HG03135 (cell line): ENCODE results near the gene ZNF816.
"Not testable (repeated sequence)": the region's sequence is repeated elsewhere in the genome, so short reads cannot be mapped to it uniquely, and the experiment has no call there.

Experiments used
- ATAC-seq: cut with Tn5 transposase; IDR thresholded peaks from one replicate; pipeline ENCODE4 v1.9.1; 2021; ENCODE audit warnings: mild to moderate bottlenecking, moderate library complexity; ENCODE audit not compliant: unreplicated experiment

Gene ZNF816

DNA sequence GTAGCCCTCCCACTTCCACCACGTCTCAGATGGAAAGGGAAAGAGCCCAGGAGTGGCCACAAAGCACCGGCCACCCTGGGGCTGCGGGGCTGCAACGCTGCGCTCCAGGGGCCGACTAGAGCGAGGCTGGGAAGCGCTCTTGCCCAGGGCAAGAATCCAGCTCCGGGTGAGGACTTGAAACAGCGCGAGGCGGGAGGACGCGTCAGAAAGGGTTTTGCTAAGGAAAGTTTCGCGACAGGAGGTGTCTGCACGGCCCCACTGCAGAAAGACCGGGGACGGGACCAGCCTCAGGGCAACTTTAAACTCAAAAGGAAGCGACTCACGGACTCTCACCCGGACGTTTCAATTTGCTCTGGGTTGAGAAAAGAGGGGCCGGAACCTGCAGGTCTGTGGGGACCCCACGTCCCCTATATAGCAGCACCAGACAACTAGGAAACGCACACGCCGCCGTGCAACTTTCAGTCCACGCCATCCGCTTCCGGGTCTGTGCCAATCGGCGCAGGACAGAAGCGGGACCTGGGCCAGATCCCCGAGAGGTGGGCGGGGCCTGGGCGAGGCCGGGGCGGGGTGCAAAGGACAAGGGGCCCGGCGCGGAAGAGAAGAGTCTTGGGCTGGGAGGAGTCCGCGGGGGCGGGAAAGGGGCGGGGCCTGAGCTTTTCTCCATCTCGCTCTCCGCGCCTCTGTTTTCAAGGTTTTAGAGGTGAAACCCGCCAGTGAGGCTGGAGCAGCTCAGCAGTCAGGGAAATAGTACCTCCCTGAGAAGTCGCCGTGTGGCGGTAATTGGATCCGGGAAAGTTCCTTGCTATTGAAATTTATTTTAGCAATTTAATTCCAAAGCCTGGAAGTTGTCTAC, at the start of gene ZNF816:
TSS of gene ZNF816 (minus strand) at position 488 of the 853 bp plus-strand sequence. CDS start 6,792 bp downstream, outside the sequence.
- ATAC-seq = peak; percentile 96

DNA sequence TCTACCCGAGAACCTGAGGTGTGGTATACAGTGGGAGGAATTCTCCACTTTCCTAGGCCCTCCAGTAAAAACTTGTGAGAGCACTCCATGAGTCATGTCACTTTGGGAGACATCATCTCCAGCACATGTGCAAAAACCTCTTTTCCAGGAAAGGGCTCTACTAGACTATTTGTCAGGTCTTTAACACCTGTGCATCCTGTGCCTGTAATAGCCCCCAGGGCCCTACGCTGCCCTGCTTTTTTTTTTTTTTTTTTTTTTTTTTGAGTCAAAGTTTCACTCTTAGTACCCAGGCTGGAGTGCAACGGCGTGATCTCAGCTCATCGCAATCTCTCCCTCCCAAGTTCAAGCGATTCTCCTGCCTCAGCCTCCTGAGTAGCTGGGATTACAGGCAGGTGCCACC, 49.3 kb upstream of the ZNF816 start:
- ATAC-seq = no peak

DNA sequence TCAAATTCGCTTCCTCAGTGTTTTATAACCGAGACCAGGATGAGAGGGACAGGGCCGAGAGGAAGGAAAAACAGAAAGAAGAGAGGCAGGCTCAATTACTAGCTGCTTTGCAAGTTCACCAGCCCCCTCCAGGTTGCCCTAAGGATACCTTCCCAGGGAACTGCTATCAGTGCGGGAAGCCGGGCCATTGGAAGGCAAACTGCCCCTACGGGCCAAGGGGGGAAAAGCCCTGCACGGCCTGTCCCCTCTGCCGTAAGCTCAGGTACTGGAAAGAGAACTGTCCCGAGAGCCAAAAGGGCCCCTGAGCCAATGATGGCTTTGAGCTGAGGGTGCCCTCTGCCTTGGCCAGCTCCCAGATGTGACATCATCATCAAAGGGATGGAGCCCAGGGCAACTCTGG, 47.8 kb upstream of the ZNF816 start:
- ATAC-seq = no peak

DNA sequence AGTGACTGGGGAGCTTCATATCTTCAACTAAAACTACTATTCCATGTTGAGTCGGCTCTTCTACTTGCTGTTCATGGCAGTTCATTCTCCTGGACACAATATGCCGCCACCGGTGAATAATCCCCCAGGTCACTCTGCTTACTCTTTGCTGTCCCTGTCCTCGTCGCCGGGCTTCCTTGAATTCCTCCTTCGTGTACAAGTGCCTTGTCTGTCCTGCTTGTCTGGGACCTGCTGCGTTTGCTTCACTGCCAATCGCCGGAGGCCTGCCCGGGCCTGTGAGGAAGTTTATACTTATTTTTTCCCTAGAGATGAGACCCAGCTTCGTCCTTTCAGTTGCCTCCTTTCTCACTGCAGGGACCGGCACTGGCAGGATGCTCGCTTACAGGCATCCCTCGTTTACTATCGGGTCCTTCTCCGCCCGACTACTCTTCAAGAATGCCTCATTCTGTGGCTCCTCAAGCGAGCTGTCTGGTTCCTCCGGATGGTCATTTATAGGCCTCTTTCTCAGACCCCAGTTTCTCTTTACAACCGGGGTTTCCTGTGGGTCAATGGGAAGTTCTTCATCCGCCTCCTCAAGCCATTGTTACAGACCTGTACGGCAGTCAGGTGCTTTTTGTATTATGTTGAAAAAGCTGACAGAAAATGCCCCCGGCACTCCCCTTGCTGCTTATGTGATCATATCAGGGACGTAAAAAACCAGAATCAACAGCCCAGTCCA, 45.5 kb upstream of the ZNF816 start:
- ATAC-seq = no peak

DNA sequence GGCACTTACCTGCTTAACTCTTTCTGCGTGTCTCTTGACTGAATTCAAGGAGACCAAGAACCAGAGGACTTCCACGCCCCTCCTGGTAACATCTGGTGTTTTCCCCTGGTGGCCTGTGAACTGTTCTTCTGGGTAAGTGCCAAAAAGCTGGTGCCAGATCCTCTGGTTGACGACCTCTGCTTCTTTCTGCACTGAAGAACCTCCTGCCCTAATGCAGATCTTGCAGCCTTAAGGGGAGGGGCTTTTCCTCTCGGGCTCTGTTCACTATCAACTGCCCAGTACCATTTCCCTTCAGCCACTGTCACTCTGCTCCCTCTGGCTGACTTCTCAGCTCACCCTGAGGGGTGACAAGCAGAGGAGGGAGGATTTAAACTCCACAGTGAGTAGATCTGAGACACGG, 44.9 kb upstream of the ZNF816 start:
- no peak for ATAC-seq

DNA sequence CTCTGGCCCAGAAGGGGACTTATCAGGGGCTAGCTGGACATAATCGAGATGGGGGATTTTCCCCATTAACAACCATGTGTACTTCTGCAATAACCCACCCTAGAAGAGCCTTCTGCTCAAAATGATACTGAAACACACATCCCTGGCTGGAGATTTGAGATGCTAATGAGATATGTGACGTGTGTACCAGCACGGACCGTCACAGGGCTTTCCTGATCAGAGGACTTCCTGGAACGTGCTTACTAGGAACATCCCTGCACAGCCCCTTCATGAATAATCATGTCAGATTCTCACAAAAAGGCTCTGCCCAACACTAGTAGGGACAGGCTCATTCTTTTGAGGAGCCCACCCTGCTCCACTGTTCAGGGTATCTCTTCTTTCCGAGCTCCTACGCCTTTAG, 44.5 kb upstream of the ZNF816 start:
- ATAC-seq = no peak

DNA sequence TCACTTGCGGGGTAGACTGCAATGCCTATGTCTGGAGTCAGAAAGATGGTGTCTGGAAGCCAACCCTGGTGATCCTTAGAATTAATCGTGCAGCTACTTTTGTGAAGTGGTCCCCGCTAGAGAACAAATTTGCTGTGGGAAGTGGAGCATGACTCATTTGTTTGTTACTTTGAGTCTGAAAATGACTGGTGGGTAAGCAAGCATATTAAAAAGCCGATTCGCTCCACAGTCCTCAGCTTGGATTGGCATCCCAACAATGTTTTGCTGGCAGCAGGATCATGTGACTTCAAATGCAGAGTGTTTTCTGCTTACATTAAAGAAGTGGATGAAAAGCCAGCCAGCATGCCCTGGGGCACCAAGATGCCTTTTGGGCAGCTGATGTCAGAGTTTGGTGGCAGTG, 41.6 kb upstream of the ZNF816 start:
- ATAC-seq = no peak

DNA sequence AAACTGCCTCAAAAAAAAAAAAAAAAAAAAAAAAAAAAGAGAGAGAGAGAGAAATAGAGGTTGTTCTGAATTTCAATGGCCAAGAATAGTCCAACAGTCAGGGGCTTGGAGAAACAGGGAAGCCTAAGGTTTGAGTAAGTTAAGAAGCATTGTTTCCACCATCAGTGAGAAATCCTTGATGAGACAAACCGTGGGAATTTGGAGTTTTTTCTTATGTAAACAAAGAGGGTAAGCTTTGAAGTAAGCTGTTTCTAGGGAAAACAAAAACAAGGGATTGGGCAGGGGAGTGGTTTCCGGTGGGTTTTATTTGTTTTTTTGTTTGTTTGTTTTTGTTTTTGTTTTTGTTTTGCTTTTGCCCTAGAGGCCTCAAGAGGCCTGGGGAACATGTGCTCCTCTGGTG, 39.8 kb upstream of the ZNF816 start:
- ATAC-seq = no peak

DNA sequence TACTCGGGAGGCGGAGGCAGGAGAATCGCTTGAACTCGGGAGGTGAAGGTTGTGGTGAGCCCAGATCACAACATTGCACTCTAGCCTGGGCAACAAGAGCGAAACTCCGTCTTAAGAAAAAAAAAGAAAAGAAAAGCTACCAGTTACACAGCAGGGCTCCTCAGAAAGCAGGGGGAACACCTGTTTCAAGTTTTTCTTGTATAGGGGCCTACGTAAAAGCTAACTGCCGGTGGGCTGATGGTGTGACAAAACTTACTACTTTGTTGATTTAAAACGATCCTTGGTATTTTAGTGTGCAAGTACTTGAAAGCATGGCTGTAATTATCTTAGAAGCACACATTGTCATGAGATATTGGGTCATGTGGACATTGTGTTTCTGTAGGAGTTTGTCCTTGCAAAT, 35.3 kb upstream of the ZNF816 start:
- no peak for ATAC-seq

DNA sequence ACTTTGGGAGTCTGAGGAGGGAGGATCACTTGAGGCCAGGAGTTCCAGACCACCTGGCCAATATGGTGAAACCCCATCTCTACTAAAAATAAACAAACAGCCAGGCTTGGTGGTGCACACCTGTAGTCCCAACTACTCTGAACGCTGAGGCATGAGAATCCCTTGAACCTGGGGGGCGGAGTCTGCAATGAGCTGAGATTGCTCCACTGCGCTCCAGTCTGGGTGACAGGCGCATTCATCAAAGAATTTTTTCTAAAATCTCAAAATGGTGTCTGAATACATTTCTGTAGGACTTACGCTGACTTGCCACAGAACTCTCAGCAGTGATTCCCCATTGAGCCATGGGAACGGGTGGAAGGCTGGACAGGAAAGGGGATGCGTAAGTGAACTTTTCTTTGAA, 33.0 kb upstream of the ZNF816 start:
- ATAC-seq = no peak

DNA sequence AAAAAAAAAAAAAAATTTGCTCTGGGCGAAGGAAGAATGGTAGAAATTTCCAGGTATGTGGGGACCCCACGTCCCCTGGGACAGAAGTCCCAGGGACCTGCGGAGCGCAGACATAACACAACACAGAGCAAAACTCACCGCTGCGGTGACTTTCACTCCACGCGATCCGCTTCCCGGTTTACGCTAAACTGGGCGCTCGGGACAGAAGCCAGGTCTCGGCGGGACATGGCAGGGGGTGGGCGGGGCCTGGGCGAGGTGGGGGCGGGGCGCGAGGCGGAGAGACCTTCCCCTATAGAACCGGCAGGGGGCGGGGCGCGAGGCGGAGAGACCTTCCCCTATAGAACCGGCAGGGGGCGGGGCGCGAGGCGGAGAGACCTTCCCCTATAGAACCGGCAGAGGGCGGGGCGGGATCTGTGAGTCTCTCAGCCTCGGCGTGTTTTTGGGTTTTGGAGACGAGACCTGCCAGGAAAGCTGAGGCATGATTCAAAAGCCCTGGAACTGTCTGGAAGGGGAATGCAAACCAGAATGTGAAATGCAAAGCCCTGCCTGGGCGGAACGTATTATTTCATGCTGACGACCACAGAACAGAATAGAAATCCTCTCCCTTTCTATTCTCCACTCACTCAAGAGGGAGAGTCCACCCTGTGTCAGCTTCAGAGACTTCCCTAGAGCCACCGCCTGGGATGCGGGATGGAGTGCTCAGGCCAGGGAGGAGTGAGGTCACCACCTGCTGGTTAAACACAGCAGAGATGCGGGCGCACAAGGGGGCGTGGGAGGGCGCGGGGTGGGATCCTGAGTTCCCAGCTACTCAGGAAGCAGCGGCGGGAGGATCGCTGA, 30.9 kb upstream of the ZNF816 start:
- ATAC-seq = no peak

DNA sequence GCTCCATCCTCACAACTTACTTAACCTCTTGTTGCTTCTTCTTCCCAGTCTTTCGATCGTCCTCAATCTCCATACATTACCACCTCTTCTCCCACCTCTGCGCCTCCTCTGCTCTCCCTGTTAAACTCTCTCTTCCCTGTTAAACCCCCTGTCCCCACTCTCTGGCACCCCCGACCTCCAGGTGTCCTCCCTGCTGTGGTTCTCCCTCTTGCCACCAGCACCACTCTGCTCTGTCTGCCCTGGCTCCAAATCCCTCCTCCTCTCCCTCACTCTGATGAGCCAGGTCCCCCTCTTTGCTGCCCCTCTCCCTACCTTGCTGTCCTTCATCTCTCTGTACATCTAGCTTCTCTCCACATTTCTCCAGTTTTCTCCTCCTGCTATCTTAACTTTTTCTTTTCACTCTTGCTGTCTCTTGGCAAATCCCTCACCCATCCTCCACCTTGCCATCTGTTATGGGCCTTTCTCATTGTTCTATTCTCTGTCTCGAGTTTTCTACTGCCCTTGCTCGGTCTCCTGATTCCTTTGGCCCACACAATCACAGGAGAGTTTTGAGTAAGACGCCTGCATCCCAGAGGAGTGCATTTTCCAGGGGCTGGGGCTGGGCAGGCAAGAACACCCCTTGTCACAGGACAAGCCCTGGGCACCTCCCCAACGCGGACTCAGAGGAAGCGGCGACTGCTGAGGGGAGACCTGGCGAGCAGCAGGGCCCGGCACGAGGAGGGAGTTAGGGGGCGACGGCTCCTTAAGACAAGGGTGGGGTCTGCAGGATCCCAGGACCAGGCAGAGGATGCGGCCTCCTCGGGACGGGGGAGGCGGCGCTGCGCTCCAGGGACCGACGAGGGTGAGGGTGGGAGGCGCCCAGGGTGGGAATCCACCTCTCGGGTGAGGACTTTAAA, 29.7 kb upstream of the ZNF816 start:
- ATAC-seq = no peak

DNA sequence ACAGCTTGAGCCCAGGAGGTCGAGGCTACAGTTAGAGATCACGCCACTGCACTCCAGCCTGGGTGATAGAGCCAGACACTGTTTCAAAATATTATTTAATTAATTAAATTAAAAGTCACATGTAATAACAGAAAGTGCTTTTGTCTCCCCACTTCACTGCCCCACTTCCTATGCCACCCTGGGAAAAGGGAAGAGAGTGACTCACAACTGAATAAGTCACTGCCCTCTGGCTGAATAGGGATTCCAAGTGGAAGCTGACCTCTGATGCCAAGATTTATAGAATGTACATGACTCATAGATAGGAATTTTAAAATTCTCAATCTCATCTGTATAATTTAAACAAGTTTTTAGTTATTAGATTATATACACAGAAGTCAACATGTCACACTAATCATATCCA, 28.8 kb upstream of the ZNF816 start:
- no peak for ATAC-seq

DNA sequence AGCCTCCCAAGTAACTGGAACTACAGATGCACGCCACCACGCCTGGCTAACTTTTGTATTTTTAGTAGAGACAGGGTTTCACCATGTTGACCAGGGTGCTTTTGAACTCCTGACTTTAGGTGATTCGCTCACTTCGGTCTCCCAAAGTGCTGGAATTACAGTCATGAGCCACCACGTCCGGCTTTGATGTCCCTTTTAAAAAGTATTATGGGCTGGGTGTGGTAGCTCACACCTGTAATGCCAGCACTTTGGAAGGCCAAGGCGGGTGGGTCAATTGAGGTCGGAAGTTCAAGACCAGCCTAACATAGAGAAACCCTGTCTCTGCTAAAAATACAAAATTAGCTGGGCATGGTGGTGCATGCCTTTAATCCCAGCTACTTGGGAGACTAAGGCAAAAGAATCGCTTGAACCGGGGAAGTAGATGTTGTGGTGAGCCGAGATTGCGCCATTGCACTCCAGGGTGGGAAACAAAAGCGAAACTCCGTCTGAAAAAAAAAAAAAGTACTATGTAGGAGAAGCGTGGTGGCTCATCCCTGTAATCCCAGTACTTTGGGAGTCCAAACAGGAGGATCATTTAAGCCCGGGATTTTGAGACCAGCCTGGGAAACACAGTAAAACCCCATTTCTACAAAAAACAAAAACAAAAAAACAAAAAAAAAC, 28.2 kb upstream of the ZNF816 start:
- no peak for ATAC-seq

DNA sequence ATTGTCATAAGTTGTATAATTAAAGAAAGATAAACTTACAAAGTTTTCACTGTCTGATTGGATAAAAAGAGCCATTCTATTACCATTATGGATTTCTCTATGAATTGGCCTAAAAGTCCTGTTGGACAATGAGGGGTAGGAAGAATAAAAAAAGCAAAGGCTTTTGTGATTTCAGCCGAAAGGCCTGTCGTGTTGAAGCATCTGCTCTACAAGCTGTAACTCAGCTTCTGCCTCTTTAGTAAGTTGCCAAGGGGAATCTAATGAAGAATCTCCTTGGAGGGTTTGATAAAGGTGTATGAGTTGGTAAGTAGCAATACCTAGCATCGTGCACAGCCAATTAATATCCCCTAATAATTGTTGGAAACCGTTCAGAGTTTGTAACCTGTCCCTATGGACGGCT, 25.8 kb upstream of the ZNF816 start:
- ATAC-seq = no peak

DNA sequence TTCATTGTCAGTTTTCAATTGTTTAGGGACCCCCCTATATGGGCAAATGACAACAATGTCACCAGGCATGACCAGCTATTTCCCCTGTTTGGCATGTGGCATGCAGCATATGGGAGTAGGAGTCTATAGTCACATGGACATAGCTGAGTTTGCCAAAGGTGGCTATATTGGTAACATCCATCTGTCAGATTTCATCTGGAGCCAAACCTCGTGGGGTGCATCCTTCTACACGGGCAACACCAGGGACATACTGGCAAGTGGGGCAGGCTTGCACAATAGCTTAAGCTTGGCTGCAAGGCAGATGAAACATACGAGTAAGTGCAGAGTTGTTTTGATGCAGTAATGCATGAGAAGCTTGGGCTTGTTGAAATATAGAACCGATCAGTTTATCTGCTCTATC, 24.5 kb upstream of the ZNF816 start:
- ATAC-seq = no peak

DNA sequence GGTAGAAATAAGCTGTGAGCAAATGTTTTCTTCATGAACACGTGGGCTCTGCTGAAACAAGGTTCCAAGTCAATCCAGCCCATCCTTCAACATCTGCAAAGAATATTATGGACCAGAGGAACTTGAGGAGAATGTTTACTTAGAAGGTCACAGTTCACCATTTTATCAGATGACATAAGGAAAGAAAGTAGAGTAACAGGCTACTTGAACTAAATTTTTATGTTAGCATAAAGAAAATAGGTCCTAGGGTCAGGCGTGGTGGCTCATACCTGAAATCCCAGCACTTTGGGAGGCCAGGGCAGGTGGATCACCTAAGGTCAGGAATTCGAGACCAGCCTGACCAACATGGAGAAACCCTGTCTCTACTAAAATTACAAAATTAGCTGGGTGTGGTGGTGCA, 20.5 kb upstream of the ZNF816 start:
- not testable (repeated sequence) for ATAC-seq

DNA sequence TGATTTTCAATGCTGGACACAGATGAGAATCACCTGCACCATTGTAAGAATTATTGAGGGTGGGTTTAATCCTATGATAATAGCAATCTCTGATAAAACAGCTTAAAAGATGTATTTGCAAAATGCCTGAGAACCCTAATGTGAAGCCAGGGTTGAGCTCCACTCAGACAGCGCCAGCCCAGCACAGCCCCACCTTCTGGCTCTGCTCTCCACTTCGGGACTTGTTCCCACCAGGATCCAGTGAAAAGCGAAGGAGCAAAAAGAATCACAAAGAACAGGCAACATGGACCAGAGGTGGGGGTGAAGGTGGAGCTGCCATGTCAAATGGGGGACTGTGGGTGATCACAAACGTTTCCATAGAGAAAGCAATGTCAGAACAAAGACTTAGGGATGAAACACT, 18.6 kb upstream of the ZNF816 start:
- no peak for ATAC-seq

DNA sequence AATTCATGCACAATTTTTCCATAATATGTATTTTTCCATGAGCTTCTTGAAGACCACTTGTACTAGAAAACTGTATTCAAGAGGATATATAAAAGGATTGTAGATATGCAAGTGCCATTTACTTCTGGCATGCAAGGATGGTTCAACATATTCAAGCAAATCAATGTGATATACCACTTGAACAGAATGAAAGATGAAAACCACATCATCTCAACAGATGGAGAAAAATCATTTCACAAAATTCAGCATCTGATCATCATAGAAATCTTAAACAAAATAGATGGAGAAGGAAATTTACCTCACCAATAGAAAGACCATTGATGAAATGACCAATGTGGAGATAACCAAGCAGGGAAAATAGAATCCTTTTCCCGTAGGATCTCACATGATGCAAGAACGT, 5.1 kb upstream of the ZNF816 start:
- no peak for ATAC-seq

DNA sequence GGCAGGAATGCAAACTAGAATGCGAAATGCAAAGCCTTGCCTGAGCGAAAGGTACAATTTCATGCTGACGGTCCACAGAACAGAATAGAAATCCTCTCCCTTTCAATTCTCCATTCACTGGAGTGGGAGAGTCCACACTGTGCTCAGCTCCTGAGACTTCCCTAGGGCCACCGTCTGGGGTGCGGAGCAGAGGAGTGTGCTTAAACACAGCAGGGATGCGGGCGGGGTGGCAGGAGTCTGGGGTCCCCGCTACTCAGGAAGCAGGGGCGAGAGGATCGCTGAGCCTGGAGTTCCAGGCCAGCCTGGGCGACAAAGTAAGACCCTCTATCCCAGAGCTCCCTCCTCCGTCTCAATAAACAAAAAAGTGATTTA, 552 bp upstream of the ZNF816 start:
- ATAC-seq = no peak
